HEK293 (cell line): Measurements from ENCODE around the gene ACTRT2.

Source experiments
- CTCF ChIP-seq: fragments of 450-650 bp; formaldehyde crosslinking; IDR thresholded peaks from 2 replicates; pipeline ENCODE4 v1.5.1; 2016; ENCODE audit warnings: missing biosample characterization, missing genetic modification characterization
- ZNF18 ChIP-seq: fragments of 450-650 bp; formaldehyde crosslinking; IDR thresholded peaks from 2 replicates; pipeline ENCODE4 v1.5.1; 2016; ENCODE audit warnings: missing biosample characterization, missing genetic modification characterization
- ZNF423 ChIP-seq: fragments of 450-650 bp; formaldehyde crosslinking; IDR thresholded peaks from 2 replicates; pipeline ENCODE4 v1.5.1; 2016; ENCODE audit warnings: missing biosample characterization, missing genetic modification characterization

GRCh38 chr1:2979191-2980072 is 41.8 kb upstream of the ACTRT2 start:
- TF ChIP-seq ZNF18 (tag by site-specific recombination) (no peak), CTCF (tag by site-specific recombination) (no peak), ZNF423 (tag by site-specific recombination) (no peak)
